NT2/D1 (cell line): ENCODE results near the gene TREX2.

ENCODE experiments used
- DNase-seq: peaks from one replicate; pipeline ENCODE4 v3.0.0-alpha.2; 2011; ENCODE audit warnings: low read depth, low spot score
- H3K27me3 ChIP-seq: 2 replicates; pipeline ENCODE4 v1.6.0; 2011; ENCODE audit warnings: mild to moderate bottlenecking; ENCODE audit not compliant: insufficient read length, insufficient read depth
- H3K36me3 ChIP-seq: 2 replicates; pipeline ENCODE4 v1.6.1; 2011; ENCODE audit warnings: mild to moderate bottlenecking, low read length, mixed read lengths; ENCODE audit not compliant: insufficient read depth, insufficient read length
- H3K4me1 ChIP-seq: 2 replicates; pipeline ENCODE4 v1.5.1; 2011; ENCODE audit not compliant: insufficient read depth, insufficient read length
- H3K4me3 ChIP-seq: 2 replicates; pipeline ENCODE4 v1.5.1; 2011; ENCODE audit warnings: low read depth; ENCODE audit not compliant: insufficient read length
- H3K9ac ChIP-seq: 2 replicates; pipeline ENCODE4 v1.6.0; 2011; ENCODE audit warnings: low read depth; ENCODE audit not compliant: insufficient read length
- H3K9me3 ChIP-seq: 2 replicates; pipeline ENCODE4 v1.5.1; 2011; ENCODE audit warnings: mild to moderate bottlenecking, low read length; ENCODE audit not compliant: insufficient read depth
- SUZ12 ChIP-seq: IDR thresholded peaks from 2 replicates; pipeline ENCODE4 v1.6.1; 2011; ENCODE audit not compliant: insufficient read length, insufficient read depth; ENCODE audit errors: extremely low read depth
- YY1 ChIP-seq: IDR thresholded peaks from 2 replicates; pipeline ENCODE4 v1.6.1; 2011; ENCODE audit not compliant: insufficient read length, insufficient read depth
- ZNF274 ChIP-seq: IDR thresholded peaks from 2 replicates; pipeline ENCODE4 v1.6.1; 2011; ENCODE audit warnings: mild to moderate bottlenecking, low read depth, low read length

Gene TREX2

GRCh38 chrX:153457827-153458466 lies 12.1 kb upstream of the TREX2 start:
- no peak for DNase-seq
- H3K27me3 ChIP-seq = no peaks in the 10 kb centered on the region
- no peak overlapping the region for H3K9ac ChIP-seq
- no peaks in the 10 kb centered on the region for H3K4me1 ChIP-seq
- peaks cover 12% of the 10 kb centered on the region for H3K36me3 ChIP-seq
- no peak for TF ChIP-seq YY1
- no peak for TF ChIP-seq SUZ12
- TF ChIP-seq ZNF274 = no peak
- H3K9me3 ChIP-seq = no peaks in the 10 kb centered on the region
- no peak overlapping the region for H3K4me3 ChIP-seq

DNA sequence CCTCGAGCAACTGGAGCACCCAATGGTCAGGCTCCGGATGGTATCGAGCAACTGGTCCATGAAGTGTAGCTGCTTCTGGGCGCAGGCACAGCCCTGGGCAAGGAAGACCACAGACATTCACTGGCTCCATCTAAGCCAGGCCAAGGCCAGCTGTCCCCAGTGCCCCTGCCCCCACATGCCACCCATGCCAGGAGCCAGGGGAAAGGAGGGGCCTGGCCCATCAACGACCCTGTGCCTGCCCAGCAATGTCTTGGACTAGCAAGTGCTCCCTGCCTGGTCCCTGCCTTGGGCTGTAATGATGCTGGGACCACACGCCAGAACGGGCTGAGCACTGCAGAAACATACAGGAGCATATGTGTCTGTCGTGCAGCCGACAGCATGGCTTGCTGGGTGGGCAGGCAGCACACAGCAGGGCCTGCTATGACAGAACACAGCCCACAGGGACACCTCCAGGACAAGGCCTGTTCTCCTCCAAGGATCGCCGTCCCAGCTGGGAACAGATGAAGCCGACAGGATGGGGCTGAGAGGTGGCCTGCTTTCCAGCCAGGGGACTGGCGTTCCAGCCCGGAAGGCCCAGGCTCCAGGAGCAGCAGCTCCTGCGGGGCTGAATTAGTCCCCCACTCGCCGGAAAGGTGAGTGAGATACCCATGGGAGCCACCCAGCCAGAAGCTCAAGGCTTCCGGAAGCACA lies 11.4 kb upstream of the TREX2 start:
- Histone ChIP-seq H3K9me3 (no peaks in the 10 kb centered on the region), H3K9ac (no peak overlapping the region), H3K4me1 (no peaks in the 10 kb centered on the region), H3K27me3 (no peaks in the 10 kb centered on the region), H3K4me3 (no peak overlapping the region), H3K36me3 (peaks cover 12% of the 10 kb centered on the region)
- DNase-seq = no peak
- TF ChIP-seq ZNF274 (no peak), SUZ12 (no peak), YY1 (no peak)

DNA sequence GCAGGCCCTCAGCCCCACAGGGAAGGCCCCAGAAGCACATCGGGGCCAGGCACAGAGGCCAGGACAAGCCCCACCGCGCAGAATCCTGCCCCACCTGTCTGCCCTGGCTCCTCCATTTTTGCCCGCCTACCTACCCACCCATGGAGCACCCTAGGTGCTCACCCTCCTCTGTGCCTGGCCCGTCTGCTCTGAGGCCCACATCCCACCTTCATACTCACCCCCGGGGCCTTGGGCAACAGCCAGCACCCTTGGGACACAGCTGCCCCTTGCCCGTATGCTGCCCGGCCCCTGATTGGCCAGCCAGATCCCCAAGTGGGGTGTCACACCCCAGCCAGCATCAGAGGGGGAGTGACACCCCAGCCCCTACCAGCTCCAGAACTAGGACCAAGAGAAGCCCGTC lies 10.8 kb upstream of the TREX2 start:
- Histone ChIP-seq H3K4me3 (no peak overlapping the region), H3K36me3 (peaks cover 12% of the 10 kb centered on the region), H3K27me3 (no peaks in the 10 kb centered on the region), H3K9ac (no peak overlapping the region), H3K4me1 (no peaks in the 10 kb centered on the region), H3K9me3 (no peaks in the 10 kb centered on the region)
- no peak for TF ChIP-seq YY1
- TF ChIP-seq SUZ12 = no peak
- DNase-seq = no peak

GRCh38 chrX:153456161-153456560 lies 10.3 kb upstream of the TREX2 start:
- DNase-seq = no peak
- no peaks in the 10 kb centered on the region for H3K9me3 ChIP-seq
- H3K9ac ChIP-seq = no peak overlapping the region
- H3K4me3 ChIP-seq = no peak overlapping the region
- TF ChIP-seq ZNF274 = no peak
- TF ChIP-seq SUZ12 = no peak
- no peak for TF ChIP-seq YY1
- no peaks in the 10 kb centered on the region for H3K4me1 ChIP-seq
- H3K27me3 ChIP-seq = no peaks in the 10 kb centered on the region
- peaks cover 12% of the 10 kb centered on the region for H3K36me3 ChIP-seq

DNA sequence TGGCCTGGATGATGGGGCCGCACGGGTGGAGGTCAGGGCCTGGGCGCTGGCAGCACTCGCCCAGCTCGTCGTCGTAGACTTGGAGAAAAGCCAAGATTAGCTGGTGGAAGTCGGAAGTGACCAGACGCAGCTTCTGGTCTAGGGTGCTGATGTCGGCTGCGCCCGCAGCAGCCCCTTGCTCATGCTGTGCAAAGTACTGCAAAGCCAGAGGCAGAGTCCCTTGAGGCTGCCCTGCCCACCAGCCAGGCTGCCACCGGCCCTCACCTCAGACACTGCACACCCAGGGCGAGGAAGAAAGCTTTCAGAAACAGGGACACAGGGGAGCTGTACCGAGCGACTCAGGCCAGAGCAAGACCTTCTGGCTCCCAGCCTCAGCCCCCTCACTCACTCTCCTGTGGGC lies 9.7 kb upstream of the TREX2 start:
- no peak overlapping the region for H3K9ac ChIP-seq
- TF ChIP-seq ZNF274 = no peak
- TF ChIP-seq YY1 = no peak
- TF ChIP-seq SUZ12 = no peak
- H3K36me3 ChIP-seq = peaks cover 11% of the 10 kb centered on the region
- H3K4me3 ChIP-seq = no peak overlapping the region
- no peak for DNase-seq
- H3K9me3 ChIP-seq = no peaks in the 10 kb centered on the region
- H3K27me3 ChIP-seq = no peaks in the 10 kb centered on the region
- H3K4me1 ChIP-seq = no peaks in the 10 kb centered on the region

DNA sequence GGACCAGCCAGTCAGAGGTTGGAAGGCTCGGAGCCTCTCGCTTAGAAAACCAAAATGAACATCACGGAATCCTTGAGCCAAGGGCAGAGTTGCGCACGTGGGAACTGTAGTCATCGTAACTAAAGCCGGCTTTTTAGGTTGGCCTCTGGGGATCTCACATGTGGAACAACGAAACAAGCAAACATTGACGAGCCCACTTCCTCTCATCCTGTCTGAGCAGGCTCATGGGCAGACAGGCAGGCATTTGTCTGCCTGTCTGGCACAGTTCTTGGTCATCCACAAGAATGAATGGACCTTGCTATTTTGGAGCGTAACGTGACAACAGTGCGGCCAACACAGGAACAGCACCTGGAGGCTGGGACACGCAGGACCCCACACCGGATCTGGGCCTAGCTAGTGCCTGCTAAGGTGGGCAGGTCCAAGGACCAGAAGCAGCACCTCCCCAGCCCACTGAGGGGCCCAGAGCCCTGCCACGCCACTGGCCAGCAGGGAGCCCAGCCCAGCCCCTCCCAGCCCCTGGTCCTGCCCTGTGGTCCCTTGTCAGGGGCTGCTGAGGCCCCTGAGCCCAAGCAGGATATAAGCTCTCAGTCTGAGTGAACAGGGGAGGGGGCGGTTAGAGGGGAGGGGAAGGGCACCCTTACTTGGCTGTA lies 9.2 kb upstream of the TREX2 start:
- H3K9me3 ChIP-seq = no peaks in the 10 kb centered on the region
- no peak overlapping the region for H3K9ac ChIP-seq
- H3K27me3 ChIP-seq = no peaks in the 10 kb centered on the region
- H3K36me3 ChIP-seq = peaks cover 10% of the 10 kb centered on the region
- no peak for DNase-seq
- no peaks in the 10 kb centered on the region for H3K4me1 ChIP-seq
- H3K4me3 ChIP-seq = no peak overlapping the region
- no peak for TF ChIP-seq SUZ12
- TF ChIP-seq YY1 = no peak
- TF ChIP-seq ZNF274 = no peak

- no peak overlapping the region for H3K4me3 ChIP-seq
- H3K9me3 ChIP-seq = no peaks in the 10 kb centered on the region
- no peaks in the 10 kb centered on the region for H3K27me3 ChIP-seq
- no peak for TF ChIP-seq ZNF274
- TF ChIP-seq SUZ12 = no peak
- no peak for TF ChIP-seq YY1
- H3K4me1 ChIP-seq = no peaks in the 10 kb centered on the region
- H3K9ac ChIP-seq = no peak overlapping the region
- no peak for DNase-seq
- peaks cover 3% of the 10 kb centered on the region for H3K36me3 ChIP-seq
These were observed 5.1 kb upstream of the TREX2 start for GRCh38 chrX:153450949-153451277.
